GM18526 (cell line): Measurements from ENCODE around the gene CRELD2.

Experiments
- POLR2A ChIP-seq: IDR thresholded peaks from 3 replicates; pipeline ENCODE4 v1.6.1; 2011; ENCODE audit not compliant: insufficient read length; ENCODE audit errors: extremely low read depth

Gene CRELD2

GRCh38 chr22:49917974-49918910 is at the start of gene CRELD2, which contains the start of gene ALG12:
CRELD2 (plus strand) TSS chr22:49918634; CDS start chr22:49918770, 136 bp downstream.
ALG12 (minus strand) TSS chr22:49918438; CDS start chr22:49913765, 4,673 bp downstream.
- TF ChIP-seq POLR2A = peak; percentile 80

GRCh38 chr22:49869086-49869830 is 49.2 kb upstream of the CRELD2 start:
- no peak for TF ChIP-seq POLR2A

- no peak for TF ChIP-seq POLR2A
These were observed 48.4 kb upstream of the CRELD2 start for GRCh38 chr22:49869845-49870712.

- TF ChIP-seq POLR2A = no peak
These were observed 47.0 kb upstream of the CRELD2 start for GRCh38 chr22:49871482-49871881.

GRCh38 chr22:49872347-49872746 is 46.1 kb upstream of the CRELD2 start:
- no peak for TF ChIP-seq POLR2A

- no peak for TF ChIP-seq POLR2A
These were observed 45.0 kb upstream of the CRELD2 start for GRCh38 chr22:49873228-49873940.

- TF ChIP-seq POLR2A = no peak
These were observed 40.8 kb upstream of the CRELD2 start for GRCh38 chr22:49877642-49878041.

- no peak for TF ChIP-seq POLR2A
These were observed 40.2 kb upstream of the CRELD2 start for GRCh38 chr22:49878206-49878605.

GRCh38 chr22:49879871-49880270 is 38.6 kb upstream of the CRELD2 start:
- no peak for TF ChIP-seq POLR2A

- no peak for TF ChIP-seq POLR2A
These were observed 38.2 kb upstream of the CRELD2 start for GRCh38 chr22:49880281-49880680.

GRCh38 chr22:49881856-49882255 is 36.6 kb upstream of the CRELD2 start:
- no peak for TF ChIP-seq POLR2A

GRCh38 chr22:49882519-49883293 is 35.7 kb upstream of the CRELD2 start:
- TF ChIP-seq POLR2A = no peak

- no peak for TF ChIP-seq POLR2A
These were observed 35.2 kb upstream of the CRELD2 start for GRCh38 chr22:49883294-49883640.

GRCh38 chr22:49884075-49884474 is 34.4 kb upstream of the CRELD2 start:
- TF ChIP-seq POLR2A = no peak
